WERI-Rb-1 (cell line): Measurements from ENCODE around the gene UNC13B.

ENCODE experiments used
- DNase-seq: peaks from one replicate; pipeline ENCODE4 v3.0.0-alpha.2; 2020
- H3K27ac ChIP-seq: fragments of 250-450 bp; sonication (Bioruptor Pico); 2 replicates; pipeline ENCODE4 v1.5.1; 2020; ENCODE audit warnings: mild to moderate bottlenecking, moderate library complexity
- H3K27me3 ChIP-seq: fragments of 250-450 bp; sonication (Bioruptor Pico); 2 replicates; pipeline ENCODE4 v1.5.1; 2021; ENCODE audit warnings: mild to moderate bottlenecking, low read depth, moderate library complexity; ENCODE audit not compliant: insufficient read depth, severe bottlenecking
- H3K36me3 ChIP-seq: fragments of 250-450 bp; sonication (Bioruptor Pico); 2 replicates; pipeline ENCODE4 v1.5.1; 2020; ENCODE audit warnings: mild to moderate bottlenecking, moderate library complexity
- H3K4me3 ChIP-seq: 2 replicates; pipeline ENCODE4 v1.5.1; 2011; ENCODE audit warnings: low read depth, mild to moderate bottlenecking, control low read depth, low read length
- H3K9me3 ChIP-seq: fragments of 250-450 bp; sonication (Bioruptor Pico); 2 replicates; pipeline ENCODE4 v1.5.1; 2021; ENCODE audit warnings: mild to moderate bottlenecking, moderate library complexity; ENCODE audit not compliant: severe bottlenecking
- TF ChIP-seq, protein P1 (sequence below): IDR thresholded peaks from 2 replicates; pipeline ENCODE4 v1.5.1; 2011; ENCODE audit warnings: low read depth, mild to moderate bottlenecking, control low read depth, inconsistent platforms, low read length

Gene UNC13B

DNA sequence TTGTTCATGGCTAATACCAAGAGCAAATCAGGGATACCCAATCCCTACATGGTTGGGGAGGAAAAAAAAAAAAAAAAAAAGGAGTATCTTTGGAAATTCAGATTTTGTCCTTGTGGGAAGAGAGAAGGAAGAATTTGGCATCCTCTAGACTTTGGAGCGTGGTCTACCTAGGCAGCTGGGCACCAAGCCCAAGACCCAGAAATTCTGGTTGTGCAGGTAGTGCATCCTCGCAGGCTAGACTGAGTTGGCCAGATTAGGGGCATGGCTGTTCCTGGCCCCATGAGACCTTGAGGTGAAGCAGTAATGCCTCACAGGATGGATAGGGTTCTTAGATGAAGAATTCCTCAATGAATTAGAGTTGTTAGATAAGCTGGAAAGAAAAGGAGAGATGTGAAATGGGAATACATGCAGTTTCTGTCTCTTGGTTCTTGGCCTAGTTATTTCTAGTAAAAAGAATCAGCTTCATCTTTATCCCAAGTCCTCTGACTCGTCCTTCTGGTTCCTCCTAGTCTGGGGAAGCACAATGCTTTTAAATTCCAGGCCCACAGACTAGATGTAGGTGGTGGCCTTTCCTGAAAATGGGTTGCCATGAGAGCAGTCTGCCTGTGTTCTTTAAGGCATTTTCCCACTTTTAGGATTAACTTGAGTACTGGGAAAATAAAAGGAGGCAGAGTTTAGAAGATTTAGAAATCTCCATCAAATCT lies 187.6 kb downstream of the UNC13B start:
- H3K27me3 ChIP-seq: no peaks in the 10 kb centered on the region
- H3K9me3 ChIP-seq: no peaks in the 10 kb centered on the region
- H3K36me3 ChIP-seq: no peaks in the 10 kb centered on the region; the same call in 1 of the 2 replicates
- TF ChIP-seq, protein P1, sequence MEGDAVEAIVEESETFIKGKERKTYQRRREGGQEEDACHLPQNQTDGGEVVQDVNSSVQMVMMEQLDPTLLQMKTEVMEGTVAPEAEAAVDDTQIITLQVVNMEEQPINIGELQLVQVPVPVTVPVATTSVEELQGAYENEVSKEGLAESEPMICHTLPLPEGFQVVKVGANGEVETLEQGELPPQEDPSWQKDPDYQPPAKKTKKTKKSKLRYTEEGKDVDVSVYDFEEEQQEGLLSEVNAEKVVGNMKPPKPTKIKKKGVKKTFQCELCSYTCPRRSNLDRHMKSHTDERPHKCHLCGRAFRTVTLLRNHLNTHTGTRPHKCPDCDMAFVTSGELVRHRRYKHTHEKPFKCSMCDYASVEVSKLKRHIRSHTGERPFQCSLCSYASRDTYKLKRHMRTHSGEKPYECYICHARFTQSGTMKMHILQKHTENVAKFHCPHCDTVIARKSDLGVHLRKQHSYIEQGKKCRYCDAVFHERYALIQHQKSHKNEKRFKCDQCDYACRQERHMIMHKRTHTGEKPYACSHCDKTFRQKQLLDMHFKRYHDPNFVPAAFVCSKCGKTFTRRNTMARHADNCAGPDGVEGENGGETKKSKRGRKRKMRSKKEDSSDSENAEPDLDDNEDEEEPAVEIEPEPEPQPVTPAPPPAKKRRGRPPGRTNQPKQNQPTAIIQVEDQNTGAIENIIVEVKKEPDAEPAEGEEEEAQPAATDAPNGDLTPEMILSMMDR: no peak
- no peak overlapping the region for H3K4me3 ChIP-seq
- DNase-seq: no peak
- no peak overlapping the region for H3K27ac ChIP-seq

DNA sequence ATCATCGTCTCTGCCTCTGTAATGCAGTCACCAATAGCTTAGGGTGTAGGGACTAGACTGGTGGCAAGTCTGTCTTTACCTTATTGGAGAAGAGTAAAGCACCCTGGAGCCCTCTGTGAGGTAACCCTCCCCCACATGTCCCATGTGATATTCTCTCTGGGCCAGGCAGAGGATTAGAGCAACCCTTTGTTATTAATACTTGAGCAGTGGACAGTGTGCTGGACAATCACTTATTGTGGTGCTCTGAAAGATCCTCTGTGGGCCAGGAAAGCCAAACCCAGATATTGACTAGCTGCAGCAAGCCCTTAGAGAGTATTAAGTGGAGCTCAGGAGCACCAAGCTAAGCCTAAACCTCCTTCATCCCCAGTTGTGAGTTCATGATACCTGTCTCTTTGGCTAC lies 188.4 kb downstream of the UNC13B start:
- TF ChIP-seq, protein P1: no peak
- H3K36me3 ChIP-seq: no peaks in the 10 kb centered on the region; the same call in 1 of the 2 replicates
- no peaks in the 10 kb centered on the region for H3K9me3 ChIP-seq
- no peak overlapping the region for H3K27ac ChIP-seq
- no peak overlapping the region for H3K4me3 ChIP-seq
- DNase-seq: peak; percentile 16
- no peaks in the 10 kb centered on the region for H3K27me3 ChIP-seq

DNA sequence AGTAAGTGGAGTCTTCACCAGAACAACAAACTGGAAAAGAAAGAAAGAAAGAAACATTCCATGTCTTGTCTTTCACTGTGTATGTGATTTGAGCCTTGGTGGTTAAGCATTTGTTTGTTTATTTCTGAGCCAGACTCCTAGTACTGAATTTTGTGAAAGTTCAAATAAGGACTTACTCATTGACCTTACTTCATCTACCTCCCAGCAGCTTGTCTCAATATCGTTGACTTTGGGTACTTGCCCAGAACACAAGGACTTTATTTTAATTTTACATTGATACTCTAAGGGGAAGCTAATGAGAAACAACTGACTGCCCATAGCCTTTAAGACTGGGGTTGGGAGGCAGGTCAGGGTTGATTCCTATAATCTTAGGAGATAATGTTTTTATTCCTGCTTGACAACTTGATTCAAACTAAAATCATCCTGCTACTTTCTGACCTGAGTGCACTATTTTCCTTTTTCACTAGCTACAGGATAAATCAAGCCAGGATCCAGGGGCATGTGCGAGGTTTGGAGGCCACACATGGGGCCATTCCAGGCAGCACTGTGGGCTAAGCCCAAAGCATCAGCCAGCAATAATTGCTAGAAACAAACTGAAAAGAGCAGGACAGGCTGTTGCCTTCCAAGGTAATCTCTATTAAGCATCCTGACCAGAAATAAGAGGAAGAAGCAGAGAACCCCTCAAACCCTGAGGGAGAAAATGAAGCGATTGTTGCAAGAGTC lies 189.2 kb downstream of the UNC13B start:
- no peak for DNase-seq
- H3K9me3 ChIP-seq: no peaks in the 10 kb centered on the region
- H3K27me3 ChIP-seq: no peaks in the 10 kb centered on the region
- no peak overlapping the region for H3K4me3 ChIP-seq
- H3K27ac ChIP-seq: no peak overlapping the region
- TF ChIP-seq, protein P1: no peak
- H3K36me3 ChIP-seq: no peaks in the 10 kb centered on the region; the same call in 1 of the 2 replicates

DNA sequence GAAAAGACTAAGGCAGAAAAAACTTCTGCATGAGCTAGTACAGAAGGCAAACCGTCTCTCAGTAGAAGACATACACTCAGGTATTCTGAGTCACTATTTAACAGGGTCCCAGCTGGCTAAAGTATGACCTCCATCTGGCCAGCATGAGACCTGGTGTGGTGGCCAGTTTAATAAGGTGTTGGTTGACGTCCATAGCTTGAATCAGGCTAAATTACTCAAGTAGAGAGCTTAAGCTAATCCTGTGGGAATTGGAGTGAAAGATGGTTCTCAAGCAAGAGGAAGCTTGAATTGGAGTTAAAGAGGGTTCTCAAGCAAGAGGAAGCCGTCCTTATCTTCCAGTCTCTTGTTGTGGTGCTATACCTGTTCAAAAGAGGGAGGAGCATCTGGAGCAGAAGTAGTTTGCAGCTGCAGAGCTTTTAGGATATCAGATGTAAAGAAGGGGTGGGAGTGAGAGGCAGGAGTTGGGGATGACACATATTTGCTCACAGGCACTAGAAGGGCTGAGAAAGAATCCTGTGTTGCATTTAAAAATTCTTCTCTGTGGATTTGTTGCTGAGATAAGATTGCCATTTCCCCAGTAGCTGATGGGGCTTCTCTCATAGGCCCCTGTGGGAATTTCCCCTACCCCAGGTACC lies 192.0 kb downstream of the UNC13B start:
- H3K27ac ChIP-seq: no peak overlapping the region
- no peak overlapping the region for H3K4me3 ChIP-seq
- no peaks in the 10 kb centered on the region; the same call in 1 of the 2 replicates for H3K36me3 ChIP-seq
- no peaks in the 10 kb centered on the region for H3K9me3 ChIP-seq
- peak; percentile 31 for DNase-seq
- TF ChIP-seq, protein P1: no peak
- H3K27me3 ChIP-seq: no peaks in the 10 kb centered on the region

DNA sequence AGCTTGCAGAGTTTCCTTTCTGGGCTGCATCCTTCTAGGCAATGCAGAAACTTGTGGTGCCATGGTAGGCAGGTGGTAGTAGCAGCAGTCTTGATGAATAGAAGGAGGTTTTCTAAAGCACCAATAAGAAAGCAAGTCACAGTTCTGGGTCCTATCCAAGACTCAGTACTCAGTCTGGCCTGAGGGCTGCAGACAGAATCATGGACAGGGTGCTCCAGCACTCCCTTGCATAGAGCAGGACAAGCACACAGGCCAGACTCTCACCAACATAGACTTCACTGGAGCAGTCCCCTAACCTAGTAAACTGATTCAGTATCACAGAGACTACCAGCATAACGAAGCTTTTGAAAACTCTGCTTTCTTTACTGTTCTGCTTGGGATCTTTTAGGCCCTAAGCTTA lies 194.1 kb downstream of the UNC13B start:
- H3K27ac ChIP-seq: no peak overlapping the region
- H3K4me3 ChIP-seq: no peak overlapping the region
- no peaks in the 10 kb centered on the region; the same call in 1 of the 2 replicates for H3K36me3 ChIP-seq
- H3K27me3 ChIP-seq: no peaks in the 10 kb centered on the region
- DNase-seq: no peak
- no peaks in the 10 kb centered on the region for H3K9me3 ChIP-seq
- TF ChIP-seq, protein P1: no peak
